ENCODE results near the gene TTL. TPM values are rescaled to one million over a fixed set of nuclear protein-coding genes. Genes with fewer than 3 reads are reported as not detected.

TTL gene
- total and polyA plus RNA-seq, 4 donors, result 3.6 to 9.5 (median 7.1) TPM

DNA sequence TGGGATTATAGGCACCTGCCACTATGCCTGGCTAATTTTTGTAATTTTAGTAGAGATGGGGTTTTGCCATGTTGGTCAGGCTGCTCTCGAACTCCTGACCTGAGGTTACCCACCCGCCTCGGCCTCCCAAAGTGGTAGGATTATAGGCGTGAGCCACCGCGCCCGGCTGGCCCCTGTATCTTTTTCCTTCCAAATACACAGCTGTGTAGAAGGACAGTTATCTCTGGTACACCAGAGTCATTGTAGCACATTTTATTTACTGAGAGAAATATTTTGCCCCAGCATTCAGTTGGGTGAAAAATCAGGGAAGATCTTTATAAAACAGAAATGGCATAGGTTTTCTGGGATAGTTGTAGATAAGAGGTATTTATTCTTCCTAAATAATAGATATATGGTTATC, 36.9 kb downstream of the TTL start:
- H3K4me1 ChIP-seq (ENCODE audit: control insufficient read depth in 4 of 4, insufficient read depth in 4 of 4, low read length in 3 of 4), result no peaks in the 10 kb centered on the region
- H3K27me3 ChIP-seq (ENCODE audit: control insufficient read depth in 4 of 4, insufficient read depth in 4 of 4, low read length in 3 of 4), result no peaks in the 10 kb centered on the region
- H3K36me3 ChIP-seq (ENCODE audit: control insufficient read depth in 4 of 4, insufficient read depth in 3 of 4, low read depth in 1 of 4, low read length in 3 of 4), result peaks cover 6 to 15% (median 11%) of the 10 kb centered on the region in 4 donors
- TF ChIP-seq, protein P1, sequence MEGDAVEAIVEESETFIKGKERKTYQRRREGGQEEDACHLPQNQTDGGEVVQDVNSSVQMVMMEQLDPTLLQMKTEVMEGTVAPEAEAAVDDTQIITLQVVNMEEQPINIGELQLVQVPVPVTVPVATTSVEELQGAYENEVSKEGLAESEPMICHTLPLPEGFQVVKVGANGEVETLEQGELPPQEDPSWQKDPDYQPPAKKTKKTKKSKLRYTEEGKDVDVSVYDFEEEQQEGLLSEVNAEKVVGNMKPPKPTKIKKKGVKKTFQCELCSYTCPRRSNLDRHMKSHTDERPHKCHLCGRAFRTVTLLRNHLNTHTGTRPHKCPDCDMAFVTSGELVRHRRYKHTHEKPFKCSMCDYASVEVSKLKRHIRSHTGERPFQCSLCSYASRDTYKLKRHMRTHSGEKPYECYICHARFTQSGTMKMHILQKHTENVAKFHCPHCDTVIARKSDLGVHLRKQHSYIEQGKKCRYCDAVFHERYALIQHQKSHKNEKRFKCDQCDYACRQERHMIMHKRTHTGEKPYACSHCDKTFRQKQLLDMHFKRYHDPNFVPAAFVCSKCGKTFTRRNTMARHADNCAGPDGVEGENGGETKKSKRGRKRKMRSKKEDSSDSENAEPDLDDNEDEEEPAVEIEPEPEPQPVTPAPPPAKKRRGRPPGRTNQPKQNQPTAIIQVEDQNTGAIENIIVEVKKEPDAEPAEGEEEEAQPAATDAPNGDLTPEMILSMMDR (IDR thresholded peaks at IDR 0.05; ENCODE audit: low read depth, low read length, missing input control), result no peak
- TF ChIP-seq SP1 (IDR thresholded peaks at IDR 0.05), result no peak
- TF ChIP-seq, protein P2, sequence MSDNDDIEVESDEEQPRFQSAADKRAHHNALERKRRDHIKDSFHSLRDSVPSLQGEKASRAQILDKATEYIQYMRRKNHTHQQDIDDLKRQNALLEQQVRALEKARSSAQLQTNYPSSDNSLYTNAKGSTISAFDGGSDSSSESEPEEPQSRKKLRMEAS (IDR thresholded peaks at IDR 0.05), result no peak
- no peak for TF ChIP-seq HNF4A (conservative IDR thresholded peaks at IDR 0.05)
- TF ChIP-seq EGR1 (IDR thresholded peaks at IDR 0.05; ENCODE audit: low read depth in 2 of 2), result no peak
- no peak for TF ChIP-seq FOXA2 (IDR thresholded peaks at IDR 0.05)
- TF ChIP-seq, protein P3, sequence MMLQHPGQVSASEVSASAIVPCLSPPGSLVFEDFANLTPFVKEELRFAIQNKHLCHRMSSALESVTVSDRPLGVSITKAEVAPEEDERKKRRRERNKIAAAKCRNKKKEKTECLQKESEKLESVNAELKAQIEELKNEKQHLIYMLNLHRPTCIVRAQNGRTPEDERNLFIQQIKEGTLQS (IDR thresholded peaks at IDR 0.05), result no peak
- TF ChIP-seq NR2F2 (IDR thresholded peaks at IDR 0.05), result no peak
- no peak for TF ChIP-seq JUND (IDR thresholded peaks at IDR 0.05)
- no peak for TF ChIP-seq TAF1 (conservative IDR thresholded peaks at IDR 0.05)
- TF ChIP-seq REST (IDR thresholded peaks at IDR 0.05), result no peak
- TF ChIP-seq RXRA (IDR thresholded peaks at IDR 0.05), result no peak
- no peak for TF ChIP-seq FOXA1 (IDR thresholded peaks at IDR 0.05)
- no peak for TF ChIP-seq GABPA (IDR thresholded peaks at IDR 0.05 in 1 of 2, conservative IDR thresholded peaks at IDR 0.05 in 1 of 2)
- TF ChIP-seq RAD21 (IDR thresholded peaks at IDR 0.05), result no peak
- no peak for TF ChIP-seq HNF4G (IDR thresholded peaks at IDR 0.05)
- no peak for TF ChIP-seq YY1 (IDR thresholded peaks at IDR 0.05)
- TF ChIP-seq, protein P4, sequence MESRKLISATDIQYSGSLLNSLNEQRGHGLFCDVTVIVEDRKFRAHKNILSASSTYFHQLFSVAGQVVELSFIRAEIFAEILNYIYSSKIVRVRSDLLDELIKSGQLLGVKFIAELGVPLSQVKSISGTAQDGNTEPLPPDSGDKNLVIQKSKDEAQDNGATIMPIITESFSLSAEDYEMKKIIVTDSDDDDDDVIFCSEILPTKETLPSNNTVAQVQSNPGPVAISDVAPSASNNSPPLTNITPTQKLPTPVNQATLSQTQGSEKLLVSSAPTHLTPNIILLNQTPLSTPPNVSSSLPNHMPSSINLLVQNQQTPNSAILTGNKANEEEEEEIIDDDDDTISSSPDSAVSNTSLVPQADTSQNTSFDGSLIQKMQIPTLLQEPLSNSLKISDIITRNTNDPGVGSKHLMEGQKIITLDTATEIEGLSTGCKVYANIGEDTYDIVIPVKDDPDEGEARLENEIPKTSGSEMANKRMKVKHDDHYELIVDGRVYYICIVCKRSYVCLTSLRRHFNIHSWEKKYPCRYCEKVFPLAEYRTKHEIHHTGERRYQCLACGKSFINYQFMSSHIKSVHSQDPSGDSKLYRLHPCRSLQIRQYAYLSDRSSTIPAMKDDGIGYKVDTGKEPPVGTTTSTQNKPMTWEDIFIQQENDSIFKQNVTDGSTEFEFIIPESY (IDR thresholded peaks at IDR 0.05), result no peak
- H3K9me3 ChIP-seq (ENCODE audit: control insufficient read depth in 4 of 4, low read length in 3 of 4), result no peaks in the 10 kb centered on the region
- H3K4me3 ChIP-seq (ENCODE audit: low read depth in 1 of 3, low read length in 3 of 3), result no peak overlapping the region
- no peak for DNase-seq (ENCODE audit: low spot score)
- no peak overlapping the region for H3K27ac ChIP-seq (ENCODE audit: low read depth in 1 of 2, low read length in 2 of 2)
- 89% methylated on average over 7 of the region's 7 CpGs for WGBS
- no peak overlapping the region for H3K9ac ChIP-seq (ENCODE audit: low read depth in 1 of 2, low read length in 2 of 2)
